ENCODE measurements around the gene IARS1.

Gene IARS1

DNA sequence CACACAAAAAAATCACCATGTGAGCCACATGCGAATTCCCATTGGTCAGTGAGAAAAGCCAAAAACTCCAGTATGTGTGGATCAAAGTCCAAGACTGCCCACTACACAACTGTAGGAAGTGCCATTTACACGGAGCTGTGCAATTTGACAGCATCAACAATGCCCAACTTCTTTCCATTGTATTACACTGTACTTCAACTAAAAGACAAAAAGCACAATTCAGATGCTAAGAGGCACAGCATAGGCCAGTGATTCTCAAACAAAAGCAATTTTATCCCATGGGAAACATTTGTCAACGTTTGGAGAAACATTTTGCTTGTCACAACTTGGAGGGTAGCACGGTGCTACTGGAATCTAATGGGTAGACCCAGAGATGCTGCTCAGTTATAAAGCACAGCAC, 39.8 kb downstream of the IARS1 start:
- DNase-seq (ENCODE audit: low read depth) = no peak
- no peak overlapping the region for H3K4me3 ChIP-seq (ENCODE audit: low read depth, low read length)

DNA sequence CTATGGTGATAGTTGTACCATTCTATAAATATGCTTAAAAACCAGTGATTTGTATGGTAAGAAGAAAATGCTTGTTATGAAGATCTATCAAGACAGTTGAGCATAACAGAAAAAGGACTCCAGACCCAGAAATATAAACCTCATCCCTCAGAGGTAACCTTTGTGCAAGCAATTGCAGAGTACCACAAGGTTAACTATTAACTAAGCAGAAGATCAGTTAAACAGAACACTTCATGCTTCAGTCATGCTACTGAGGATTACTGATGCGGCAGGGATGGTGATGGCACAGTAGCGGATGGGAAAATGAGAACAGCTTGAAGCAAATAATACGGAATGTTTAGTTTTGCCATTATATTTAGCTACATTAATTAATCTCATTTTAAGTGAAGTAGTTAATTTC, 45.5 kb downstream of the IARS1 start:
- H3K4me3 ChIP-seq (ENCODE audit: low read depth, low read length) = no peak overlapping the region
- no peak for DNase-seq (ENCODE audit: low read depth)

DNA sequence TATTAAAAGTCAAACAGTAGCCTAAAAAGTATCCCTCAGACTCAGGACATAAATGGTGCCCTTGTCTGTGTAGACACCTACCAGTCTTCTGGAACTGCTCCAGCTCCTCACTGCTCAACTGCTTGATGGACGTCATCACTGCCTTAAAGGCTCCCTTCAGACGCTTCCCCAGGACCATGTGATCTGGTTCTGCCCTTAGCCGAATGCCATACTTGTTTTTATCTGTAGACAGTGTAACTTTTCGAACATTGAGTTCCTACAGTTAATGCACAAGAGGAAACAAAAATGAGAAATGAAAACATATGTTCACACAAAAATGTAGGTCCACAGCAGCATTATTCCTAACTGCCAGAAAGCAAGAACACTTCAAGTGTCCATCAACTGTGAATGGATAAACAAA, 46.2 kb downstream of the IARS1 start:
- peak; percentile 18 for DNase-seq (ENCODE audit: low read depth)
- no peak overlapping the region for H3K4me3 ChIP-seq (ENCODE audit: low read depth, low read length)

DNA sequence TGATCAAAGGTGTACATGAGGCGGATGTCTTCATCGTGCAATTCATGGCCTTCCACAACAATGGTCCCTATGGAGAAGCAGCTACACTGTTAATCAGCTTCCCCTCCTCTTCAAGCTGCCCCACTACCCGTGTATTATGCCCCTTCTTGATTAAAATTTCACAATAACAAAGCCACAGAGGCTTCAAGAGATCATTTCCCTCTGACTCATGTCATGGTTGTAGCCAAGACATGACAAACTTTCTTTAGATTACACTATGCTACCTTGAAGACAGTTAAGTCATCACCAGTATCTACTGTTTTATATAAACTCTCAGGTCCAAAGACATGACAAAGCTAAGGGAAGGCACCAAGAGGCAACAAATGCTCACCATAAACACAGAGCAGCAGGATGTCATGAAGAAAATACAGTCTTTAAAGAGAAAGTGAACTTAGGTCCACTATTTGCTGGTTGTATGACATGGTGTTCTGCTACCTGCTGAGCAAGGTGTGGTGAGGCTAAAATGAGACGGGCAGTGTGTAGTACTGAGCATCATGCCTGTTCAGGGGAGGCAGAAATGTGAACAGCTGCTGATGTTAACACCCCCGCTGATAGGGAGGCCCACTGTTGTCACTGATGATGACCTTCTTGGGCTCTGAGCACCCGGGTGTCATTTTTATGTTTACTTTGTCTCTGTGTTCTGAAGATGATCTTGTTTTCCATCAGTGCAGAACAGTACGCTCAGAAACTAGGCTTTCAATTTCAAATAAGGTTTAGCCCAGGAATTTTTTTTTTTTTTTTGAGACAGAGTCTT, 48.3 kb downstream of the IARS1 start:
- DNase-seq (ENCODE audit: low read depth) = peak; percentile 69

More for the DNA sequence above, 48.3 kb downstream of the IARS1 start:
- no peak overlapping the region for H3K4me3 ChIP-seq (ENCODE audit: low read depth, low read length)
